Ishikawa (cell line): ENCODE measurements around the gene SFMBT1.

Experiments used
- CEBPB ChIP-seq: IDR thresholded peaks from 2 replicates; pipeline ENCODE4 v1.6.1; 2012
- EGR1 ChIP-seq: IDR thresholded peaks from 2 replicates; pipeline ENCODE4 v1.6.1; 2012
- EP300 ChIP-seq: IDR thresholded peaks from 2 replicates; pipeline ENCODE4 v1.6.1; 2012; ENCODE audit warnings: borderline replicate concordance
- FOXM1 ChIP-seq: IDR thresholded peaks from 2 replicates; pipeline ENCODE4 v1.6.1; 2012; ENCODE audit warnings: low read depth, borderline replicate concordance
- RAD21 ChIP-seq: IDR thresholded peaks from 2 replicates; pipeline ENCODE4 v1.6.1; 2012; ENCODE audit warnings: low read depth
- TAF1 ChIP-seq: IDR thresholded peaks from 2 replicates; pipeline ENCODE4 v1.6.1; 2012; ENCODE audit warnings: low read depth, mild to moderate bottlenecking
- TCF12 ChIP-seq: IDR thresholded peaks from 2 replicates; pipeline ENCODE4 v1.6.1; 2012; ENCODE audit warnings: low read depth
- TEAD4 ChIP-seq: IDR thresholded peaks from 2 replicates; pipeline ENCODE4 v1.6.1; 2012
- YY1 ChIP-seq: IDR thresholded peaks from 2 replicates; pipeline ENCODE4 v1.6.1; 2012; ENCODE audit warnings: low read depth
- ZBTB7A ChIP-seq: IDR thresholded peaks from 2 replicates; pipeline ENCODE4 v1.6.1; 2012; ENCODE audit warnings: low read depth
- TF ChIP-seq, protein P1 (sequence below): IDR thresholded peaks from 2 replicates; pipeline ENCODE4 v1.6.1; 2012

DNA sequence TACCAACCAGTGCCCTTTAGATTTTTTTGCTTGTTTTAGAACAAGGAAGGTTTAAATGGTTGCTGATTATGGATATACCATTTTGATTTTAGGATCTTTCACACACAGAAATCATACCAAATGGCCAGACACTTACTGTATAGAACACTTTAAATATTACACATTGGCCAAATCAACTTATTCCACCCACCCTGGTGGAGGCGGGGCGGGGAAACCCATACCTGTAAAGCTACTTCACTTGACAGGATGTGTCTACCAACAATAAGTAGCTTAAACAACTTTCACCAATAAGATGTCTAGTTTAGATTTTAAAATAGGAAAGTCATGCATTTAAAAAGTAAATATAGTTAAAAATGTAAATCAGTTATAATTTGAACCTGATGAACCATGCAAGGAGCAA, 17.0 kb upstream of the SFMBT1 start:
- TF ChIP-seq CEBPB (no peak), ZBTB7A (no peak), TEAD4 (no peak), TAF1 (no peak), EP300 (no peak), EGR1 (no peak), YY1 (no peak), RAD21 (no peak), TCF12 (no peak), FOXM1 (no peak)
- TF ChIP-seq, protein P1, sequence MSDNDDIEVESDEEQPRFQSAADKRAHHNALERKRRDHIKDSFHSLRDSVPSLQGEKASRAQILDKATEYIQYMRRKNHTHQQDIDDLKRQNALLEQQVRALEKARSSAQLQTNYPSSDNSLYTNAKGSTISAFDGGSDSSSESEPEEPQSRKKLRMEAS = no peak
